SK-N-MC (cell line): ENCODE results near the gene SLC1A3.

Experiments
- DNase-seq: peaks from one replicate; pipeline ENCODE4 v3.0.0-alpha.2; 2011; ENCODE audit warnings: low read depth, low spot score
- H3K27ac ChIP-seq: fragments of 200-600 bp; sonication (generic); 2 replicates; pipeline ENCODE4 v1.5.1; 2016; ENCODE audit warnings: mixed run types
- H3K36me3 ChIP-seq: fragments of 200-600 bp; sonication (generic); 2 replicates; pipeline ENCODE4 v1.6.1; 2017; ENCODE audit warnings: antibody characterized with exemption, low read length, mixed read lengths; ENCODE audit not compliant: insufficient read depth
- H3K4me3 ChIP-seq: fragments of 200-600 bp; sonication (generic); 2 replicates; pipeline ENCODE4 v1.5.1; 2016
- H3K9ac ChIP-seq: fragments of 200-600 bp; sonication (generic); 2 replicates; pipeline ENCODE4 v1.8.0; 2017; ENCODE audit warnings: mixed run types, mixed read lengths; ENCODE audit not compliant: insufficient read length
- H3K9me3 ChIP-seq: fragments of 200-600 bp; sonication (generic); 2 replicates; pipeline ENCODE4 v1.6.1; 2017; ENCODE audit warnings: low read depth, mild to moderate bottlenecking, antibody characterized with exemption, low read length, moderate library complexity, mixed read lengths
- EZH2 ChIP-seq: fragments of 200-600 bp; sonication (generic); IDR thresholded peaks from one replicate; pipeline ENCODE4 v1.6.1; 2017; ENCODE audit warnings: antibody characterized with exemption
- FOXP2 ChIP-seq: optimal IDR thresholded peaks from 2 replicates; pipeline ENCODE3; 2011; ENCODE audit warnings: mild to moderate bottlenecking, moderate library complexity; ENCODE audit not compliant: insufficient read depth; ENCODE audit errors: extremely low read length, control extremely low read depth
- POLR2AphosphoS5 ChIP-seq: IDR thresholded peaks from 2 replicates; pipeline ENCODE4 v1.6.1; 2012; ENCODE audit warnings: mild to moderate bottlenecking, low read depth, low read length, borderline replicate concordance

Gene SLC1A3

DNA sequence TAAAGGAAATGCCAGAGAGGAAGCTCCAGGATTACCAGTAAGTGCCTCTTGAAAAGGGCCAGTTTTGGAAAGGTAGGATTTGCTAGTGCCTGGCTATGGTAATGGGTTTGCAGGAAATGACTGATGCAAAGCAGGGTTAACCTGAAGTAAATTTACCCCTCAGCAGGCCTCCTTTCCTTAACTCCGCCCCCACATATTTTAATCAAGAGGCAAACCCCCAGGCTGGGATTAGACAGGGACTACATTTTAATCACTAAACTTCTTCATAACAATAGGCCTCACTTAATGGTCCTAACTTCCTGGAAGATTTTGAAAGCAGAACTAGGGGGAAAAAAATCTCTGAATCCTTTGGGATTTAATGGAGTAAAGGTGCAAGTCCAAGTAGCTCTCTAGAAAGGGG lies 10.2 kb upstream of the SLC1A3 start:
- H3K4me3 ChIP-seq = no peak overlapping the region
- H3K9ac ChIP-seq = no peak overlapping the region
- no peak for DNase-seq
- no peaks in the 10 kb centered on the region for H3K36me3 ChIP-seq
- H3K9me3 ChIP-seq = no peaks in the 10 kb centered on the region
- no peak overlapping the region for H3K27ac ChIP-seq
- TF ChIP-seq FOXP2 = no peak
- TF ChIP-seq POLR2AphosphoS5 = no peak
- TF ChIP-seq EZH2 = no peak

DNA sequence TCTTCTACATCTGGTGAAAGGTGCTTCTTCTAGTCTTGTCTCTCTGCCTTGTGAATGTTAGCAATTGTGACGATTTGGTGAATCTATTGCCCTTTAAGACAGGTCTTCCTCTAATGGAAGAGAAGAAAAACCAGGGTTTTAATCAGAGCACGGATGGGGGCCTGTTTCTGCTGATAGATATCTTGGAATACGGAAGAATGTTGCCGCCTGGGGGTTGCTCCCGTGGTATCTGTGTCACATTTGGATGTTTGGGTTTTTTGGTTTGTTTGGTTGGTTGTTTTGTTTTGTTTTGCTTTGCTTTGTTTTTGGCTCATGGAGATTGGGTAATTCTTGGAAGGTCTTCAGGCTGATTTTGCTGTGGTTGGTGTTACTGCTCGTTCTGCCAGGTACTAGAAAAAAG lies 9.7 kb upstream of the SLC1A3 start:
- Histone ChIP-seq H3K36me3 (no peaks in the 10 kb centered on the region), H3K9ac (no peak overlapping the region), H3K9me3 (no peaks in the 10 kb centered on the region), H3K27ac (no peak overlapping the region), H3K4me3 (no peak overlapping the region)
- no peak for DNase-seq
- TF ChIP-seq FOXP2 = no peak
- no peak for TF ChIP-seq POLR2AphosphoS5
- TF ChIP-seq EZH2 = no peak

DNA sequence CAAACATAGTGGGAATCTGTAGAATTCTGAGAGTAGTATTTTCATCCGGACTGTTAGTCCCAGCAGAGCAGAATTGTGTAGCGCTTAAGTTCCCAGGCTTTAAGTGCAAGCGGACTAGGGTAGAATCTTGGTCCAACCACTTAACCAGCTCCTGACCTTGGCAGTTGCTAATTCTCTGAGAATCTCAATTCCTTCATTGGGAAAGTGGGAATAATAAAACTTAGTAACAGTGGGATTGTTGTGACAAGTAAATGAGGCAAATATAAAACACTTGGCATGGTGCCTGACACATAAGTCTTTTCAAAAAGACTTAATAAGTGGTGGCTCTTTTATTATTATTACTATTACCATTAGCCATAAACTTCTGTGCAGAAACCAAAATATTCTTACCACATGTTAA lies 8.4 kb upstream of the SLC1A3 start:
- no peak for DNase-seq
- Histone ChIP-seq H3K9ac (no peak overlapping the region), H3K36me3 (no peaks in the 10 kb centered on the region), H3K9me3 (no peaks in the 10 kb centered on the region), H3K4me3 (no peak overlapping the region), H3K27ac (no peak overlapping the region)
- TF ChIP-seq EZH2 (no peak), POLR2AphosphoS5 (no peak), FOXP2 (no peak)

DNA sequence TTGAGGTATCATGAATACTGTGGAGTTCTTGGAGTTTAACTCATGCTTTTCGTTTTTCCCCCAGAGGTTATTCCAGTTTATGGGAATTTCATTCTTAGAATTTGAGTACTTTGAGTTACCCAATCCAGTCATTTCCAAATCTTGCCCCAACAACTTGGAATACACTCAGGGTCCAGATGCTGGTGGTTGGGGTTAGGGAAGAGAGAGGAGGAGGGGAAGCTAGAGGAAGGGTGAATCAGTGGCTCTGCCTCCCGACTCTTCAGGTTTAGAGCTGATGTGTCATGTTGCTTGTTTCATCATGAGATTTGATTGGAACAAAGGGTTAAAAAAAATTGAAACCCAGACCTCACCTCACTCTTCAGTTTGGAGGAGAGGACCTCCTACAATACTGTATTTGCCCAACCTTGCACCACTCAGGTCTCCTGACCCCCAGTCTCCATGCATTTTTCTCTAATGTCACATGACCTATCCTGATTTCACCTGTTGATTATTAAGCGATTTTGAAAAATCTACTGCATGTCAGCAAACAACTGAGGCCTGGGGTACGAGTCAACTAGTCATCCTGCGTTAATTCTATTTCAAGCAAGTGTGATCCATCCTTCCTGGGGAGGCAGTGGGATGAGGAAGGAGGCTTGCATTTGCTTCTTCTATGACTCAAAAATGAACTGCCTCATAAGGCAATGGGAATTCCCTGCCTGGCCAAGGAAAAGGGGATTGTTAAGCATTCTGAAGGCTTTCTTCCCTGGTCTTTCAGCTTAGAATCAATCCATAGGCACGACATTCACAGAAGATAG lies 6.2 kb upstream of the SLC1A3 start:
- no peak overlapping the region for H3K9ac ChIP-seq
- no peak overlapping the region for H3K4me3 ChIP-seq
- no peaks in the 10 kb centered on the region for H3K36me3 ChIP-seq
- 0 out of 2 replicates have a peak overlapping the region, but pooled peaks have one; percentile 13 for H3K27ac ChIP-seq
- H3K9me3 ChIP-seq = no peaks in the 10 kb centered on the region
- no peak for DNase-seq
- no peak for TF ChIP-seq FOXP2
- no peak for TF ChIP-seq POLR2AphosphoS5
- no peak for TF ChIP-seq EZH2

DNA sequence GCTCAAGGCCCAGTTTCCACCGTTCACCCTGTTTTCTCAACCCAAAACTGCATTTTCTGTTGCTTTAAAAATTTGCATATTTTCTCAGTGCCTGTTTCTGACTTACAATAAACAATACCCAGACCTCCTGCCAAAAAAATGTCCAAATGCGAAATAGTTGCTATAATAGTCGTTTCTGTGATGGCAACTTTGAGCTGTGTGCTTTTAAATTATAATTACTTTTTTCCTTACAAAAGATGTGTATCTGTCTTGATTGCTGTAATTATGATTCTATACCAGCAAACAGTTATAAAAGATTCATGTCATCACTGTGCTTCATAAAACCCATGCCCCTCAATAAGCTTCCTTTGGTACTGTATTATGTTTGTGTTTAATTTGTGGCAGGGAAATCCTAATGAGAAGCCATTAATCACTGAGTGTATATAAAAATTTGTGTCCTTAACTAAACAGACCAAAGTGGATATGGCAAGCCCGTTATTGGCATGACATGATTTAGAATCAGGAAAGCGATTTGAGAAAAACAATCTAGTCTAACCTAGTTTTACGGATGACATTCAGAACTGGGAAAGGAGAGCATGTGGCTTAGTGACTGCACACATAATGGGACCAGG lies 5.4 kb upstream of the SLC1A3 start:
- H3K4me3 ChIP-seq = no peak overlapping the region
- H3K27ac ChIP-seq = 0 out of 2 replicates have a peak overlapping the region, but pooled peaks have one; percentile 13
- H3K9me3 ChIP-seq = no peaks in the 10 kb centered on the region
- DNase-seq = no peak
- H3K9ac ChIP-seq = no peak overlapping the region
- no peak for TF ChIP-seq POLR2AphosphoS5
- TF ChIP-seq EZH2 = no peak
- TF ChIP-seq FOXP2 = no peak
- no peaks in the 10 kb centered on the region for H3K36me3 ChIP-seq

DNA sequence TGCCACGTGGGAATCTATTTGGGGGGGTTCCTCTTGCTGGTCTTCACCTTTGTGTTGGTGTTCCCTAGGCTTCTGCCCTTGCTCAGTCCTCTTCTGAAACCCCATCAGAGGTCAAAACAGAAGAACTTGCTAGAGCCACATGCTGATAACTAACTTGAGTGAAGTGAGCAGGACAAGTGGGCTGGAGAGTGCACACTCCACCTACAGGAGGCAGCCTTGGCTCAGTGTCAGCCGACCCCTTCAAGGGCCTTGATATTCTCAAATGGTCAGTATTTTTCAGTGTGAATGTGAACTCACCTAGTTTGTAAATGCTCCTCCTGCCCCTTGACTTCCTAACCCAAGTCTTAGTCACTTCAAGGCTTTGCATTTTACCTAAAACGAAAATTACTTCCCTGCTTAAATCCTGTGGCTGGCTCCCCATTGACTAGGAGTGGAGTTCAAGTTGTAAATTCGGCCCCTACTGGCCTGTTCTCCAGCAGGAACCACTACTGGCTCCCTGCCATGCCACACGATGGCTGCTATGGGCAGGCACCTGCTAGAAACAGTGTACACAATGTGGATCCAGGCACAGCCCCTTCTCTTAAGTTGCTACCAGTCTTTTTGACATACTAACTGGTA lies 3.6 kb upstream of the SLC1A3 start:
- no peak overlapping the region for H3K9ac ChIP-seq
- H3K4me3 ChIP-seq = no peak overlapping the region
- no peaks in the 10 kb centered on the region for H3K36me3 ChIP-seq
- no peak for DNase-seq
- no peaks in the 10 kb centered on the region for H3K9me3 ChIP-seq
- TF ChIP-seq EZH2 (no peak), FOXP2 (no peak), POLR2AphosphoS5 (no peak)
- H3K27ac ChIP-seq = no peak overlapping the region

DNA sequence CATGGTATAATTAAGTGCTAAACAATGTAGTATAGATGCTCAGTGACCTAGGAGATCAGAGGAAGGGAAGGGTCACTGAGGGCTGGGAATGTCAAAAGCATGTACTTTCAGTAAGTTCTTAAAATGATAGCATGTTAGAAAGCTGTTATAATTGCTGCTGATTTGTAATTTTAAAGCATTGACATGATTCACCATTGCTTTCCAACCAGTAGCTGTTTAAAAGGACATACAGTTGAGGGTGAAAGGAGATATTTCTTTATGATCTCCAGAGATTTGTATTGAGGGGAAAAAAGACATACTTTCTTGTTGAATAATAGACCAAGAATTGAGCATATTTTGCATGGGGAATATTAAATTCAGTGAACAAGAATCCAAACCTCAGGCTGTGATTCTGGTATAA lies 1.2 kb upstream of the SLC1A3 start:
- Histone ChIP-seq H3K36me3 (peaks cover 19% of the 10 kb centered on the region), H3K9me3 (no peaks in the 10 kb centered on the region), H3K27ac (no peak overlapping the region), H3K9ac (no peak overlapping the region), H3K4me3 (no peak overlapping the region)
- DNase-seq = no peak
- no peak for TF ChIP-seq EZH2
- TF ChIP-seq FOXP2 = no peak
- no peak for TF ChIP-seq POLR2AphosphoS5

DNA sequence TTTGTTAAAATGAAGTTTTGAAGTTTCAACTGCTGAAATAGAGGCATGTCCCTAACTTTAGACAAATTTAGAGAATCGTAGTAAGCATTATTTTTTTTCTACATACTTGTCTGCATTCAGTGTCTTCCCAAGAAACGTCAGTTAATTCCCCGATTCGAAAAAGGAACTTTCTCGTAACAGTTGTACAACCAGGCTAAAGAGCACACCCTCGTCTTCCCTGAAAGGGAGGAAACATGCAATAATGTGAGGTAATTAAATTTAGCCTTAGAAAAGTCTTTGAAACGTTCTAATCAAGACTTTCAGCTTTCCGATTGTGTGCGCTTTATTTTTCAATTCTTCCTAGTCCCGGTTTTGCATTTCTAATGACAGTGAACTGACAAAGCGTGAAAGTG lies 374 bp upstream of the SLC1A3 start:
- peak overlapping the region; percentile 10; the same call in 1 of the 2 replicates for H3K27ac ChIP-seq

More for the DNA sequence above, 374 bp upstream of the SLC1A3 start:
- Histone ChIP-seq H3K4me3 (peak overlapping the region; percentile 85), H3K36me3 (peaks cover 27% of the 10 kb centered on the region), H3K9me3 (no peaks in the 10 kb centered on the region), H3K9ac (peak overlapping the region; percentile 76)
- no peak for DNase-seq
- TF ChIP-seq POLR2AphosphoS5 (no peak), EZH2 (no peak), FOXP2 (no peak)
